ENCODE results near the gene DRICH1. TPM values are rescaled to one million over a fixed set of nuclear protein-coding genes. Genes with fewer than 3 reads are reported as not detected.

The DRICH1 gene
- total and polyA plus RNA-seq, 2 of the 13 experiments (the other 11 are each of a cell fraction or from before 2014, with no cell fraction given): 0.22 to 0.66 TPM

DNA sequence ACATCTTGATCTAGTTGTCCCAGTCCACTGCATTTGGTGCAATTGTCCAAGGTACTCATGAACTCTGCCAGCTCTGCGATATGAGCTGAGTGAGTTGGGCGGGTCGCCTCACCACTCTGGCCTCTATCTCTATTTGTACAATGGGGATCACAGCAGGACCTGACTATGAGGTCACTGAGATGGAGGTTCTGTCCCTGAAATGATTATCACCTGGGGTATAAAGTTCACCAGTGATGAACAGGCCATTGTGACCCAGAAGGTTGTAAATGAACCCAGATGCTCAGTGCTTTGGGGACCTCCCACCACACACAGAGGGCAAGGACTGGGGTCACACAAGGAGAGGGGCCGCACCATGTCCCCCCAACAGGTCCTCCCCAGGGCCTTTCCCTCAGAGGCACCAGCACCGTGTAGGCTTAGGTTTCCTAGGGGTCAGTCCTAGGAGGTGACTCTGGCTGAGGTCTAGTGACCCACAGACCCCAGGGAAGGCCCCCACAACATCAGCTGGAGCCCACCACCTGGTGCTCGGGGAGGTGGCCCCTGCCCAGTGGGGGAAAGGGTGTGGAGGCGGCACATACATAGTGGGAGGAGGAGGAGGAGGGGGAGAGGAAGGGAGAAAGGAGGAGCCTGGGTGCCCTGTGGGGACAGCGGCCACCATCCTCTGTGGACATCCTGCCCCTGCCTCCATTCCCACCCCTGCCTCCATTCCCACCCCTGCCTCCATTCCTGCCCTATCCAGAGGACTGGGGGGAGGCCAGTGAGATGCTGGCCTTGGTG lies 27.0 kb downstream of the DRICH1 start (continued):
- 0 out of 2 replicates have a peak, but pooled peaks have one; percentile 22 for TF ChIP-seq MEIS1 (CRISPR knock-in tag; IDR thresholded peaks at IDR 0.05; ENCODE audit: borderline replicate concordance)
- TF ChIP-seq NR2F2 (IDR thresholded peaks at IDR 0.05; ENCODE audit: borderline replicate concordance, low read depth): peak; percentile 58; the same call in 1 of the 2 replicates
- TF ChIP-seq KMT2A (CRISPR knock-in tag; IDR thresholded peaks at IDR 0.05): no peak
- TF ChIP-seq THAP11 (CRISPR knock-in tag; IDR thresholded peaks at IDR 0.05): no peak
- TF ChIP-seq, protein P1, sequence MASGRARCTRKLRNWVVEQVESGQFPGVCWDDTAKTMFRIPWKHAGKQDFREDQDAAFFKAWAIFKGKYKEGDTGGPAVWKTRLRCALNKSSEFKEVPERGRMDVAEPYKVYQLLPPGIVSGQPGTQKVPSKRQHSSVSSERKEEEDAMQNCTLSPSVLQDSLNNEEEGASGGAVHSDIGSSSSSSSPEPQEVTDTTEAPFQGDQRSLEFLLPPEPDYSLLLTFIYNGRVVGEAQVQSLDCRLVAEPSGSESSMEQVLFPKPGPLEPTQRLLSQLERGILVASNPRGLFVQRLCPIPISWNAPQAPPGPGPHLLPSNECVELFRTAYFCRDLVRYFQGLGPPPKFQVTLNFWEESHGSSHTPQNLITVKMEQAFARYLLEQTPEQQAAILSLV (CRISPR knock-in tag; IDR thresholded peaks at IDR 0.05; ENCODE audit: borderline replicate concordance): no peak
- 0 out of 2 replicates have a peak, but pooled peaks have one; percentile 19 for TF ChIP-seq RARA (CRISPR knock-in tag; IDR thresholded peaks at IDR 0.05)
- TF ChIP-seq, protein P2, sequence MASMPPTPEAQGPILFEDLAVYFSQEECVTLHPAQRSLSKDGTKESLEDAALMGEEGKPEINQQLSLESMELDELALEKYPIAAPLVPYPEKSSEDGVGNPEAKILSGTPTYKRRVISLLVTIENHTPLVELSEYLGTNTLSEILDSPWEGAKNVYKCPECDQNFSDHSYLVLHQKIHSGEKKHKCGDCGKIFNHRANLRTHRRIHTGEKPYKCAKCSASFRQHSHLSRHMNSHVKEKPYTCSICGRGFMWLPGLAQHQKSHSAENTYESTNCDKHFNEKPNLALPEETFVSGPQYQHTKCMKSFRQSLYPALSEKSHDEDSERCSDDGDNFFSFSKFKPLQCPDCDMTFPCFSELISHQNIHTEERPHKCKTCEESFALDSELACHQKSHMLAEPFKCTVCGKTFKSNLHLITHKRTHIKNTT (CRISPR knock-in tag; IDR thresholded peaks at IDR 0.05): no peak
- peak; percentile 19; the same call in 1 of the 2 replicates for TF ChIP-seq ZNF331 (CRISPR knock-in tag; IDR thresholded peaks at IDR 0.05)
- TF ChIP-seq, protein P3, sequence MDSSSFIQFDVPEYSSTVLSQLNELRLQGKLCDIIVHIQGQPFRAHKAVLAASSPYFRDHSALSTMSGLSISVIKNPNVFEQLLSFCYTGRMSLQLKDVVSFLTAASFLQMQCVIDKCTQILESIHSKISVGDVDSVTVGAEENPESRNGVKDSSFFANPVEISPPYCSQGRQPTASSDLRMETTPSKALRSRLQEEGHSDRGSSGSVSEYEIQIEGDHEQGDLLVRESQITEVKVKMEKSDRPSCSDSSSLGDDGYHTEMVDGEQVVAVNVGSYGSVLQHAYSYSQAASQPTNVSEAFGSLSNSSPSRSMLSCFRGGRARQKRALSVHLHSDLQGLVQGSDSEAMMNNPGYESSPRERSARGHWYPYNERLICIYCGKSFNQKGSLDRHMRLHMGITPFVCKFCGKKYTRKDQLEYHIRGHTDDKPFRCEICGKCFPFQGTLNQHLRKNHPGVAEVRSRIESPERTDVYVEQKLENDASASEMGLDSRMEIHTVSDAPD (CRISPR knock-in tag; IDR thresholded peaks at IDR 0.05): peak; percentile 70; the same call in 1 of the 2 replicates
- TF ChIP-seq ZNF7 (CRISPR knock-in tag; IDR thresholded peaks at IDR 0.05): no peak
- no peak for TF ChIP-seq ARNT (IDR thresholded peaks at IDR 0.05)
- no peak for TF ChIP-seq SOX13 (IDR thresholded peaks at IDR 0.05)
- peak in 1 of 2 experiments; percentile 74; a peak in 2 of 4 replicates for TF ChIP-seq SOX13 (CRISPR knock-in tag; conservative IDR thresholded peaks at IDR 0.05 in 1 of 2, IDR thresholded peaks at IDR 0.05 in 1 of 2)
- no peak for TF ChIP-seq KLF9 (CRISPR knock-in tag; IDR thresholded peaks at IDR 0.05; ENCODE audit: low read depth)
- peak; percentile 28; the same call in 1 of the 2 replicates for TF ChIP-seq BCL6 (CRISPR knock-in tag; IDR thresholded peaks at IDR 0.05)
- TF ChIP-seq ZNF205 (CRISPR knock-in tag; IDR thresholded peaks at IDR 0.05): peak; percentile 37; the same call in 1 of the 2 replicates
- TF ChIP-seq, protein P4, sequence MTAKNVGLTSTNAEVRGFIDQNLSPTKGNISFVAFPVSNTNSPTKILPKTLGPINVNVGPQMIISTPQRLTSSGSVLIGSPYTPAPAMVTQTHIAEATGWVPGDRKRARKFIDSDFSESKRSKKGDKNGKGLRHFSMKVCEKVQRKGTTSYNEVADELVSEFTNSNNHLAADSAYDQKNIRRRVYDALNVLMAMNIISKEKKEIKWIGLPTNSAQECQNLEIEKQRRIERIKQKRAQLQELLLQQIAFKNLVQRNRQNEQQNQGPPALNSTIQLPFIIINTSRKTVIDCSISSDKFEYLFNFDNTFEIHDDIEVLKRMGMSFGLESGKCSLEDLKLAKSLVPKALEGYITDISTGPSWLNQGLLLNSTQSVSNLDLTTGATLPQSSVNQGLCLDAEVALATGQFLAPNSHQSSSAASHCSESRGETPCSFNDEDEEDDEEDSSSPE (CRISPR knock-in tag; IDR thresholded peaks at IDR 0.05): 0 out of 2 replicates have a peak, but pooled peaks have one; percentile 37
- TF ChIP-seq ZFP1 (CRISPR knock-in tag; IDR thresholded peaks at IDR 0.05): no peak
- TF ChIP-seq ZMYM4 (CRISPR knock-in tag; IDR thresholded peaks at IDR 0.05): peak; percentile 47; the same call in 1 of the 2 replicates
- TF ChIP-seq, protein P5, sequence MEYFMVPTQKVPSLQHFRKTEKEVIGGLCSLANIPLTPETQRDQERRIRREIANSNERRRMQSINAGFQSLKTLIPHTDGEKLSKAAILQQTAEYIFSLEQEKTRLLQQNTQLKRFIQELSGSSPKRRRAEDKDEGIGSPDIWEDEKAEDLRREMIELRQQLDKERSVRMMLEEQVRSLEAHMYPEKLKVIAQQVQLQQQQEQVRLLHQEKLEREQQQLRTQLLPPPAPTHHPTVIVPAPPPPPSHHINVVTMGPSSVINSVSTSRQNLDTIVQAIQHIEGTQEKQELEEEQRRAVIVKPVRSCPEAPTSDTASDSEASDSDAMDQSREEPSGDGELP (IDR thresholded peaks at IDR 0.05; ENCODE audit: borderline replicate concordance, low read depth): 0 out of 2 replicates have a peak, but pooled peaks have one; percentile 65
- TF ChIP-seq, protein P6, sequence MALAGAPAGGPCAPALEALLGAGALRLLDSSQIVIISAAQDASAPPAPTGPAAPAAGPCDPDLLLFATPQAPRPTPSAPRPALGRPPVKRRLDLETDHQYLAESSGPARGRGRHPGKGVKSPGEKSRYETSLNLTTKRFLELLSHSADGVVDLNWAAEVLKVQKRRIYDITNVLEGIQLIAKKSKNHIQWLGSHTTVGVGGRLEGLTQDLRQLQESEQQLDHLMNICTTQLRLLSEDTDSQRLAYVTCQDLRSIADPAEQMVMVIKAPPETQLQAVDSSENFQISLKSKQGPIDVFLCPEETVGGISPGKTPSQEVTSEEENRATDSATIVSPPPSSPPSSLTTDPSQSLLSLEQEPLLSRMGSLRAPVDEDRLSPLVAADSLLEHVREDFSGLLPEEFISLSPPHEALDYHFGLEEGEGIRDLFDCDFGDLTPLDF (CRISPR knock-in tag; IDR thresholded peaks at IDR 0.05): no peak
- TF ChIP-seq HOXA3 (CRISPR knock-in tag; IDR thresholded peaks at IDR 0.05): peak; percentile 67; the same call in 1 of the 2 replicates
